ENCODE data around the gene PTOV1.

PTOV1 gene

DNA sequence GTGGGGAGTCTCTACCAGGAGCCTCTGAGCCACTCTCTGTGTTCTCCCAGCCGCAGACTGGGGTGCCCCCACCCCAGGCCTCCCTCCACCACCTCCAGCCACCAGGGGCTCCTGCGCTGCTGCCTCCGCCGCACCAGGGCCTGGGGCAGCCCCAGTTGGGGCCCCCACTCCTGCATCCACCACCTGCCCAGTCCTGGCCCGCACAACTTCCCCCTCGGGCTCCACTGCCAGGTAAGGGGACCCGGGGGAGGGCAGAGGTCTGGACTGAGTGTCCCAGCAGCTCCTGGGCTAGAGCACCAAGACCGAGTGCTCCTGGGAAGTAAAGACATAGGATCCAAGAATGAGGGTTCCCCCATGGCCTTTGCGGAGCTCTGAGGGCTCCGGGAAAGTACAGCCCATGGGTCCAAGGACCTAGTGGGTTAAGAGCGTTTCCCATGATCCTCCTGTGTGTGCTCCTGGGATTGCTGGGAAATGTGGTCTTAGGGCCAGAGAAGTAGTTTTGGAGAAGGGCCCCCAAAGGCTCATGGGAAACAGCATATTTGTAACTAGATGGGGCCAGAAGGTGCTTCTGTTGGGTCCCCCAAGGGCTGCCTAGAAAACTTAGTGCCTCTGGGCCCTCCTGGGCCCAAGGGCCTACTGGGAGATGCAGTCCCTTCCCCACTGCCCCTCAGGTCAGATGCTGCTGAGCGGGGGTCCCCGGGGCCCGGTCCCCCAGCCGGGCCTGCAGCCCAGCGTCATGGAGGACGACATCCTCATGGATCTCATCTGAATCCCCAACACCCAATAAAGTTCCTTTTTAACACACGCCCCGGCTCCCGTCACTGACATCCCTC is 14.6 kb upstream of the PTOV1 start:
- TF ChIP-seq, protein P1, sequence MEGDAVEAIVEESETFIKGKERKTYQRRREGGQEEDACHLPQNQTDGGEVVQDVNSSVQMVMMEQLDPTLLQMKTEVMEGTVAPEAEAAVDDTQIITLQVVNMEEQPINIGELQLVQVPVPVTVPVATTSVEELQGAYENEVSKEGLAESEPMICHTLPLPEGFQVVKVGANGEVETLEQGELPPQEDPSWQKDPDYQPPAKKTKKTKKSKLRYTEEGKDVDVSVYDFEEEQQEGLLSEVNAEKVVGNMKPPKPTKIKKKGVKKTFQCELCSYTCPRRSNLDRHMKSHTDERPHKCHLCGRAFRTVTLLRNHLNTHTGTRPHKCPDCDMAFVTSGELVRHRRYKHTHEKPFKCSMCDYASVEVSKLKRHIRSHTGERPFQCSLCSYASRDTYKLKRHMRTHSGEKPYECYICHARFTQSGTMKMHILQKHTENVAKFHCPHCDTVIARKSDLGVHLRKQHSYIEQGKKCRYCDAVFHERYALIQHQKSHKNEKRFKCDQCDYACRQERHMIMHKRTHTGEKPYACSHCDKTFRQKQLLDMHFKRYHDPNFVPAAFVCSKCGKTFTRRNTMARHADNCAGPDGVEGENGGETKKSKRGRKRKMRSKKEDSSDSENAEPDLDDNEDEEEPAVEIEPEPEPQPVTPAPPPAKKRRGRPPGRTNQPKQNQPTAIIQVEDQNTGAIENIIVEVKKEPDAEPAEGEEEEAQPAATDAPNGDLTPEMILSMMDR (IDR thresholded peaks at IDR 0.05; ENCODE audit: low read depth, low read length, missing control alignments), result no peak
- DNase-seq (ENCODE audit: extremely low read depth, low read depth), result no peak
- H3K4me3 ChIP-seq (replicated peaks; ENCODE audit: low read depth, low read length), result no peak overlapping the region

DNA sequence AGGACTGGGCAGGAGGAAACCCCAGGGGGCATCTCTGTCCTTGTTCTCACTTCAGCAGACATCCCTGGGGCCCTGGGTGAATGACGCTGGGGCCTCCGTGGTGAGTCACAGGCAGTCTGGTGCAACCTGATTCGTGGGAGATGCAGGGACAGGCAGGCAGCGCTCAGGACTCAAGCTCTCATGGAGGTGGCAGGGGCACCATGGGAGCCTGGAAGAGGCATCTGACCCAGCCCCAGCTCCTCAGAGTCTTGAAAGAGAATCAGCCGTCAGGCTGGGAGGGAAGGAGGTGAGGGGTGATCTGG is 14.0 kb upstream of the PTOV1 start:
- no peak for DNase-seq (ENCODE audit: extremely low read depth, low read depth)
- H3K4me3 ChIP-seq (replicated peaks; ENCODE audit: low read depth, low read length), result no peak overlapping the region
- TF ChIP-seq, protein P1 (IDR thresholded peaks at IDR 0.05; ENCODE audit: low read depth, low read length, missing control alignments), result no peak

- TF ChIP-seq, protein P1 (IDR thresholded peaks at IDR 0.05; ENCODE audit: low read depth, low read length, missing control alignments), result no peak
- no peak overlapping the region for H3K4me3 ChIP-seq (replicated peaks; ENCODE audit: low read depth, low read length)
- no peak for DNase-seq (ENCODE audit: extremely low read depth, low read depth)
Measured at GRCh38 chr19:49837425-49837824, 13.5 kb upstream of the PTOV1 start.

DNA sequence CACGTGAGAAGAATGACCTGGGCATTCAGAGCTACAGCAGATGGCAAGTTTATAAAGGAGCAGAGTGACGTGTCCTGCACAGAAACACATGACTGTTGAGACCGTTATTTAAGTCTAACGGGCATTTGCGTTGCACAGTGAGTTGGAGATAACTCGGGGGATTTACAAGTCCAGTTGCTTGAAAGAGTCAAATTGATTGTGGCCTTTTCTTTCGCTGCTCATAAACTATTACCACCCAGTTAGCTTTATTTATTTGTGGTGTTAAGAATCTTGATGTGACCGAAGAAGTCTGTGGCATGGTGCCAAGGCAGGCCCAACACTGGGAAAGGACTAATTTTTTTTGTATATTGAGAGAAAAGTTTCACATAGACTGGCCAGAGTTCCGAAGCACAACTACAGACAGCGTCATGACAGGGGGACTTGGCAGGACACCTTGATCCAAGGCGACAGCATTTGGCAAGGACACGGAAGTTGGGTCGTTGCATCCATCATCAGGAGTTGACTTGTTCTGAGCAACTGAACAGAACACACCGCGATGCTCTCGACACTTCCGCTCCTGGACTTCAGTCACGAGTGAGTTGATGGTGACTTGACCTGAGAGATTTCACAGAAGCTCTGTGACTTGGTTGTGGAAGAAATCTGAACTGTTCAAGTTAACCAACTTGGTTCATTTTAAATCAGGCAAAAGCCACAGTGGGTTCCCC is 11.9 kb upstream of the PTOV1 start:
- TF ChIP-seq, protein P1 (IDR thresholded peaks at IDR 0.05; ENCODE audit: low read depth, low read length, missing control alignments), result no peak
- no peak for DNase-seq (ENCODE audit: extremely low read depth, low read depth)
- H3K4me3 ChIP-seq (replicated peaks; ENCODE audit: low read depth, low read length), result no peak overlapping the region

GRCh38 chr19:49839713-49840112 is 11.2 kb upstream of the PTOV1 start:
- no peak overlapping the region for H3K4me3 ChIP-seq (replicated peaks; ENCODE audit: low read depth, low read length)
- DNase-seq (ENCODE audit: extremely low read depth, low read depth), result no peak
- TF ChIP-seq, protein P1 (IDR thresholded peaks at IDR 0.05; ENCODE audit: low read depth, low read length, missing control alignments), result no peak

DNA sequence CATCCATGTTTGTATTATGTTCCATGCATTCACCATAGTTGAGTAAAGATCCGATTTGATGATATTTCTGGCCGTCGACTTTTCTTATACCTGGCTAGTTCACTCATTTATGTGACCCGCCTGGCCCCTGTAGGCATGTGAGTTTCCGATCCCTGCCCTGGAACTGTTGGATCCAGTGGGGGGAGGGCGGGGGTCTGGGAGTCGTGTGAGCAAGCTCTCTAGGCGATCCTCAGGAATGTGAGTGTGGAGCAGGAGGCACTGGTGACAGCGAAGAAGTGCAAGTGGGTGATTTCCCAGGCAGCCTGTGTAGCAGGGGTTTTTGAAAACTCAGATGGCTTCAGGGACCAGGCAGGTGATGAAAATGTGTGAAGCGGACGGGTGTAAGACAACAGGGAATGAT is 10.6 kb upstream of the PTOV1 start:
- TF ChIP-seq, protein P1 (IDR thresholded peaks at IDR 0.05; ENCODE audit: low read depth, low read length, missing control alignments), result no peak
- DNase-seq (ENCODE audit: extremely low read depth, low read depth), result no peak
- H3K4me3 ChIP-seq (replicated peaks; ENCODE audit: low read depth, low read length), result no peak overlapping the region
